GM12864 (cell line): Measurements from ENCODE around the gene ZDHHC7.

Experiments used
- DNase-seq: peaks from one replicate; pipeline ENCODE4 v3.0.0-alpha.2; 2011; ENCODE audit warnings: low read depth
- H3K4me3 ChIP-seq: 2 replicates; pipeline ENCODE4 v1.5.1; 2011; ENCODE audit warnings: mild to moderate bottlenecking, low read depth, low read length, control low read depth
- CTCF ChIP-seq: IDR thresholded peaks from 2 replicates; pipeline ENCODE4 v1.5.1; 2011; ENCODE audit warnings: low read depth, mild to moderate bottlenecking, moderate library complexity, low read length, control low read depth, inconsistent platforms; ENCODE audit errors: missing control alignments

Gene ZDHHC7

GRCh38 chr16:85007496-85008214 is 3.7 kb downstream of the ZDHHC7 start:
- no peak overlapping the region for H3K4me3 ChIP-seq
- no peak for DNase-seq
- no peak for TF ChIP-seq CTCF

- TF ChIP-seq CTCF: no peak
- DNase-seq: no peak
- no peak overlapping the region for H3K4me3 ChIP-seq
These were observed 4.7 kb downstream of the ZDHHC7 start for GRCh38 chr16:85006639-85007038.

- no peak overlapping the region for H3K4me3 ChIP-seq
- TF ChIP-seq CTCF: no peak
- DNase-seq: no peak
These were observed 5.9 kb downstream of the ZDHHC7 start for GRCh38 chr16:85005285-85006069.

- H3K4me3 ChIP-seq: no peak overlapping the region
- TF ChIP-seq CTCF: no peak
- no peak for DNase-seq
These were observed 6.6 kb downstream of the ZDHHC7 start for GRCh38 chr16:85004587-85005205.

- no peak for DNase-seq
- no peak overlapping the region for H3K4me3 ChIP-seq
- TF ChIP-seq CTCF: no peak
These were observed 7.4 kb downstream of the ZDHHC7 start for GRCh38 chr16:85003725-85004586.

- peak overlapping the region; percentile 25 for H3K4me3 ChIP-seq
- no peak for TF ChIP-seq CTCF
- no peak for DNase-seq
These were observed 8.3 kb downstream of the ZDHHC7 start for GRCh38 chr16:85003076-85003475.
